ENCODE data around the gene MTERF2. TPM values are rescaled to one million over a fixed set of nuclear protein-coding genes. Genes with fewer than 3 reads are reported as not detected.

MTERF2 gene
- total RNA-seq, 1 donor from 2014 or later, result 3.1 TPM

- peaks cover 0 to 3% of the 10 kb centered on the region in 2 donors for H3K36me3 ChIP-seq
- no peaks in the 10 kb centered on the region for H3K9me3 ChIP-seq
- no peak for TF ChIP-seq CTCF (IDR thresholded peaks at IDR 0.05)
- intact Hi-C loops (cut with DNase I), result no loop called here
- no peaks in the 10 kb centered on the region for H3K27me3 ChIP-seq
- peak overlapping the region in 1 of 2 donors; percentile 15 for H3K27ac ChIP-seq
- H3K4me3 ChIP-seq, result no peak overlapping the region
- no peak for DNase-seq (ENCODE audit: low spot score in 2 of 2)
- H3K4me1 ChIP-seq, result peaks cover 5 to 36% of the 10 kb centered on the region in 2 donors
Measured at GRCh38 chr12:106978035-106978800, 8.7 kb downstream of the MTERF2 start.

GRCh38 chr12:106976668-106977067, 10.3 kb downstream of the MTERF2 start:
- peak overlapping the region; percentile 26 to 28 for H3K27ac ChIP-seq

DNA sequence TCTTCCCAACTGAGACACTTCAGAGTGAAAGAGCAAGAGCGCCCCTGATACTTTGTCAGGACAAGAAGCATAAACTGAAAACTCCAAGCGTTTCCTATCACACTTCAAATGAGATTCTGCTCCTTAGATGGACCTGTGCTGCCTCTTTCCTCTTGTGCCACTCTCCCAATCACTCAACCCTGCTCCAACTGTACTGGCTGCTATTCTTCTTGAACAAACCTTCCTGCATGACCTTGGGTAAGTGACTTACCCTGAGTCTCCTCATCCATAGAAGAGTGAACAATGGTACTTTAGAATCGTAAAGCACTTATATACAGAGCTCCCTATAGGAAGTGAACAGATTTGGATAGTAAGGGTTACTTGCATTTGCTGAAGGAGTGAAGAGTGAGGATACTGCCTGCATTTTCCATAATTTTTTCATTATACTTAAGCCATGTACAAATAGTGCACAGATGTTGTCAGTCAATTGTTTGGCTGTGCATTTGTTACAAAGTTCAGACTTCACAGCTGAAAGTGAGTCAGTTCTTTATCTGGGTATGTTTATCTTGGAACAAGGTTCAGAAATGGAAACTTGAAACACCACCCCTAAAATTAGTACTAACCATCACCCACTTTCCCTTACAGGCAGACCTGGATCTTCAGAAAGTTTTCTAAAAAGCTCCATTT, 10.8 kb downstream of the MTERF2 start:
- DNase-seq (ENCODE audit: low spot score in 2 of 2), result no peak
- Histone ChIP-seq H3K27ac (peak overlapping the region in 1 of 2 donors; percentile 39), H3K9me3 (no peaks in the 10 kb centered on the region), H3K36me3 (peaks cover 8 to 14% of the 10 kb centered on the region in 2 donors), H3K4me3 (no peak overlapping the region), H3K4me1 (peaks cover 2 to 33% of the 10 kb centered on the region in 2 donors), H3K27me3 (no peaks in the 10 kb centered on the region)
- TF ChIP-seq CTCF (IDR thresholded peaks at IDR 0.05), result no peak
- intact Hi-C loops (cut with DNase I), result no loop called here

More at GRCh38 chr12:106976668-106977067, 10.3 kb downstream of the MTERF2 start:
- no peak overlapping the region for H3K4me3 ChIP-seq
- no peak for DNase-seq (ENCODE audit: low spot score in 2 of 2)
- H3K27me3 ChIP-seq, result no peaks in the 10 kb centered on the region
- peaks cover 2 to 36% of the 10 kb centered on the region in 2 donors for H3K4me1 ChIP-seq
- TF ChIP-seq CTCF (IDR thresholded peaks at IDR 0.05), result no peak
- intact Hi-C loops (cut with DNase I), result no loop called here
- no peaks in the 10 kb centered on the region for H3K9me3 ChIP-seq
- H3K36me3 ChIP-seq, result peaks cover 3 to 9% of the 10 kb centered on the region in 2 donors

DNA sequence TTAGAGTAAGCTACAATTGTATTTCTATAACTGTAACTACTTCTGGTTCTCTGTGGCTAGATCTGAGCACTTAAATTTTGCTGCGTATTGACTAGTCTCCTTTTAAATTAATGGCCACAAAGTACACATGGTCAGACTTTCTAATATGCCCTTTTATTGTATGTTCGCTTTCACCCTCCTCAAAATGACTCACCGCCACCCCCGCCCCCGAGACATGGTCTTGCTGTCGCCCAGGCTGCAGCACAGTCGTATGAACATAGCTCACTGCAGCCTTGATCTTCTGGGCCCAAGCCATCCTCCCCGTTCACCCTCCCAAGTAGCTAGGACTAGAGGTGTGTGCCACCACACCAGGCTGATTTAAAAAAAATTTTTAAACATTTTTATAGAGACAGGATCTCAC, 11.8 kb downstream of the MTERF2 start:
- H3K27ac ChIP-seq, result no peak overlapping the region
- intact Hi-C loops (cut with DNase I), result no loop called here
- H3K27me3 ChIP-seq, result no peaks in the 10 kb centered on the region
- no peaks in the 10 kb centered on the region for H3K9me3 ChIP-seq
- no peak for DNase-seq (ENCODE audit: low spot score in 2 of 2)
- no peak for TF ChIP-seq CTCF (IDR thresholded peaks at IDR 0.05)
- H3K36me3 ChIP-seq, result peaks cover 17 to 21% of the 10 kb centered on the region in 2 donors
- H3K4me1 ChIP-seq, result peaks cover 2 to 30% of the 10 kb centered on the region in 2 donors
- no peak overlapping the region for H3K4me3 ChIP-seq

DNA sequence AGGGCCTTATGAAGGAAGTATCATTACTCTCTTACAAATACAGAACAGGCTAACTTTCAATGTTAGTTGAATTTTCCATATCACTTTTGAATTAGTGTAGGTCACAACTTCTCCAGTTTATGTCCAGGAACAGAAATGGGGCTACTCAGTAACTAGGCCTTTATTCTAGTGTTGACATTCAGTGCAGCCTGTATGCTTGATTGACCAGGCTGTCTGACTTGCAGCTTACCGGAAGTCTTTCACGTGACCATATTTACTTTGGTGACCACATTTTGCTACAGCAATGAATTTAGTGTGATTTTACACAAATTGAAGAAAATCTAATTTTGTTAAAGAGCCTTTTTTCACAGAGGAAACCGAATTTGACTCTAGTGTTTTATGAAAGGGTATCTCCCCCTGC, 12.4 kb downstream of the MTERF2 start:
- intact Hi-C loops (cut with DNase I), result no loop called here
- DNase-seq (ENCODE audit: low spot score in 2 of 2), result no peak
- H3K9me3 ChIP-seq, result no peaks in the 10 kb centered on the region
- no peak for TF ChIP-seq CTCF (IDR thresholded peaks at IDR 0.05)
- no peak overlapping the region for H3K4me3 ChIP-seq
- no peak overlapping the region for H3K27ac ChIP-seq
- no peaks in the 10 kb centered on the region for H3K27me3 ChIP-seq
- peaks cover 2 to 30% of the 10 kb centered on the region in 2 donors for H3K4me1 ChIP-seq
- H3K36me3 ChIP-seq, result peaks cover 18 to 22% of the 10 kb centered on the region in 2 donors

Data from ascending aorta (tissue), 2 donors.